WI38 (cell line): Measurements from ENCODE around the gene TRAPPC3.

Source experiments
- H3K4me3 ChIP-seq: 2 replicates; pipeline ENCODE4 v1.5.1; 2011; ENCODE audit warnings: low read depth, mild to moderate bottlenecking, control low read depth, low read length
- CTCF ChIP-seq: IDR thresholded peaks from 2 replicates; pipeline ENCODE4 v1.5.1; 2012; ENCODE audit warnings: low read depth, mild to moderate bottlenecking, control low read depth, low read length

TRAPPC3 gene

GRCh38 chr1:36095760-36096405, 53.4 kb downstream of the TRAPPC3 start:
- H3K4me3 ChIP-seq = no peak overlapping the region
- no peak for TF ChIP-seq CTCF

- H3K4me3 ChIP-seq = no peak overlapping the region
- no peak for TF ChIP-seq CTCF
Measured at GRCh38 chr1:36094621-36095061, 54.6 kb downstream of the TRAPPC3 start.

GRCh38 chr1:36093929-36094328, 55.4 kb downstream of the TRAPPC3 start:
- H3K4me3 ChIP-seq = no peak overlapping the region
- TF ChIP-seq CTCF = no peak

GRCh38 chr1:36093226-36093625, 56.1 kb downstream of the TRAPPC3 start:
- no peak overlapping the region for H3K4me3 ChIP-seq
- TF ChIP-seq CTCF = no peak

GRCh38 chr1:36092798-36093185, 56.5 kb downstream of the TRAPPC3 start:
- TF ChIP-seq CTCF = no peak
- no peak overlapping the region for H3K4me3 ChIP-seq

GRCh38 chr1:36092166-36092797, 57.0 kb downstream of the TRAPPC3 start:
- TF ChIP-seq CTCF = no peak
- no peak overlapping the region for H3K4me3 ChIP-seq

GRCh38 chr1:36091698-36092097, 57.6 kb downstream of the TRAPPC3 start:
- no peak for TF ChIP-seq CTCF
- no peak overlapping the region for H3K4me3 ChIP-seq
